Thoracic aorta (tissue), 2 donors: ENCODE results near the gene MYL6B. TPM values are rescaled to one million over a fixed set of nuclear protein-coding genes. Genes with fewer than 3 reads are reported as not detected.

ENCODE experiments used
- ATAC-seq: fragments of 150-250 bp; one replicate; pipeline ENCODE4 v1.8.0; 2017; ENCODE audit warnings: low read depth; ENCODE audit not compliant: insufficient number of reproducible peaks, low FRiP score
- DNase-seq: peaks from one replicate; pipeline ENCODE4 v3.0.0-alpha.2; 2020; ENCODE audit warnings: low spot score
- H3K27ac ChIP-seq, 2 donors: fragments of 200-600 bp; sonication (generic); 1 replicate in 1 of 2; 2 replicates in 1 of 2; pipeline ENCODE4 v1.5.1; 2016; ENCODE audit warnings: mild to moderate bottlenecking in 2 of 2, moderate library complexity in 2 of 2
- H3K27me3 ChIP-seq: fragments of 200-600 bp; sonication (generic); replicated peaks from 2 replicates; pipeline ENCODE4 v1.6.0; 2016; ENCODE audit warnings: mild to moderate bottlenecking; ENCODE audit not compliant: insufficient read depth
- H3K36me3 ChIP-seq: fragments of 200-600 bp; sonication (generic); one replicate; pipeline ENCODE4 v1.5.1; 2016
- H3K4me1 ChIP-seq, 2 donors: fragments of 200-600 bp; sonication (generic); 1 replicate in 1 of 2; 2 replicates in 1 of 2; pipeline versions ENCODE4 v1.5.1 to v1.6.0; 2016; ENCODE audit warnings: low read depth in 2 of 2, mild to moderate bottlenecking in 1 of 2; ENCODE audit not compliant: control insufficient read depth in 1 of 2
- H3K4me3 ChIP-seq: fragments of 200-600 bp; sonication (generic); 2 replicates; pipeline ENCODE4 v1.5.1; 2016; ENCODE audit warnings: mild to moderate bottlenecking
- H3K9me3 ChIP-seq: fragments of 200-600 bp; sonication (generic); 2 replicates; pipeline ENCODE4 v1.5.1; 2016
- CTCF ChIP-seq: fragments of 200-600 bp; sonication (generic); IDR thresholded peaks from one replicate; pipeline ENCODE4 v1.5.1; 2019; ENCODE audit warnings: antibody characterized with exemption
- total RNA-seq, 2 donors: library from RNA; depleted of rRNA; stranded (reverse); fragments of >200 nt; gene quantifications; one replicate each; pipeline versions ENCODE4 v1.1.0 to v1.2.3, GENCODE V29; 2016

MYL6B gene
- total RNA-seq, 2 donors from 2014 or later, result 17.1 to 19.1 TPM

GRCh38 chr12:56172839-56173238 lies 20.5 kb downstream of the MYL6B start:
- Histone ChIP-seq H3K4me1 (no peaks in the 10 kb centered on the region), H3K36me3 (peaks cover 79% of the 10 kb centered on the region), H3K27ac (no peak overlapping the region), H3K27me3 (no peaks in the 10 kb centered on the region), H3K9me3 (no peaks in the 10 kb centered on the region), H3K4me3 (no peak overlapping the region)
- ATAC-seq, result no peak
- TF ChIP-seq CTCF, result no peak
- no peak for DNase-seq

GRCh38 chr12:56178347-56178746 lies 26.0 kb downstream of the MYL6B start:
- no peaks in the 10 kb centered on the region for H3K4me1 ChIP-seq
- no peak for TF ChIP-seq CTCF
- H3K4me3 ChIP-seq, result no peak overlapping the region
- no peaks in the 10 kb centered on the region for H3K27me3 ChIP-seq
- no peaks in the 10 kb centered on the region for H3K9me3 ChIP-seq
- peaks cover 81% of the 10 kb centered on the region for H3K36me3 ChIP-seq
- H3K27ac ChIP-seq, result no peak overlapping the region
- DNase-seq (no peak), ATAC-seq (no peak)

- no peak for TF ChIP-seq CTCF
- Histone ChIP-seq H3K27me3 (no peaks in the 10 kb centered on the region), H3K4me1 (peaks cover 15 to 24% of the 10 kb centered on the region in 2 donors), H3K27ac (no peak overlapping the region), H3K36me3 (peaks cover 31% of the 10 kb centered on the region), H3K9me3 (no peaks in the 10 kb centered on the region), H3K4me3 (no peak overlapping the region)
- no peak for ATAC-seq
- DNase-seq, result no peak
Observed at GRCh38 chr12:56186957-56187356, 34.6 kb downstream of the MYL6B start.

GRCh38 chr12:56188131-56188777 lies 35.9 kb downstream of the MYL6B start:
- H3K36me3 ChIP-seq, result peaks cover 20% of the 10 kb centered on the region
- peaks cover 15 to 24% of the 10 kb centered on the region in 2 donors for H3K4me1 ChIP-seq
- TF ChIP-seq CTCF, result no peak
- peak overlapping the region; percentile 90 for H3K4me3 ChIP-seq
- ATAC-seq, result no peak
- DNase-seq, result no peak
- H3K27me3 ChIP-seq, result no peaks in the 10 kb centered on the region
- H3K27ac ChIP-seq, result peak overlapping the region; percentile 72 to 80
- no peaks in the 10 kb centered on the region for H3K9me3 ChIP-seq

GRCh38 chr12:56188778-56189098 lies 36.4 kb downstream of the MYL6B start:
- Histone ChIP-seq H3K9me3 (no peaks in the 10 kb centered on the region), H3K27ac (peak overlapping the region; percentile 72 to 80), H3K36me3 (peaks cover 16% of the 10 kb centered on the region), H3K4me1 (peaks cover 15 to 24% of the 10 kb centered on the region in 2 donors), H3K4me3 (peak overlapping the region; percentile 90), H3K27me3 (no peaks in the 10 kb centered on the region)
- TF ChIP-seq CTCF, result no peak
- DNase-seq (no peak), ATAC-seq (no peak)
